Natural killer cell (primary cell): ENCODE measurements around the gene CDH6. TPM values are rescaled to one million over a fixed set of nuclear protein-coding genes. Genes with fewer than 3 reads are reported as not detected.

Experiments used
- ATAC-seq, 3 donors: fragments of 150-1000 bp in 2 of 3; fragments of 200-7000 bp in 1 of 3; cut with Tn5 transposase; 1 replicate in 1 of 3; 2 replicates in 2 of 3; pipeline ENCODE4 v1.10.0; 2021; ENCODE audit warnings: mild to moderate bottlenecking in 2 of 3, moderate library complexity in 2 of 3
- DNase-seq, 2 donors: peaks; one replicate each; pipeline versions ENCODE4 v3.0.0 to v3.0.0-alpha.2; 2013 to 2021; ENCODE audit warnings: mixed read lengths in 1 of 2
- H3K27ac ChIP-seq: one replicate; pipeline ENCODE4 v1.5.1; 2013; ENCODE audit warnings: mild to moderate bottlenecking, low read length
- H3K27me3 ChIP-seq: one replicate; pipeline ENCODE4 v1.6.1; 2013; ENCODE audit warnings: low read length; ENCODE audit not compliant: control insufficient read depth, insufficient read depth
- H3K36me3 ChIP-seq: one replicate; pipeline ENCODE4 v1.6.1; 2013; ENCODE audit warnings: low read length; ENCODE audit not compliant: control insufficient read depth, insufficient read depth
- H3K4me1 ChIP-seq: one replicate; pipeline ENCODE4 v1.6.1; 2013; ENCODE audit warnings: low read length; ENCODE audit not compliant: control insufficient read depth, insufficient read depth
- H3K4me3 ChIP-seq: one replicate; pipeline ENCODE4 v1.5.1; 2013; ENCODE audit warnings: low read length
- H3K9me3 ChIP-seq: one replicate; pipeline ENCODE4 v1.6.1; 2013; ENCODE audit warnings: low read length; ENCODE audit not compliant: control insufficient read depth, insufficient read depth
- H3K27ac Mint-ChIP-seq, 2 donors: one replicate each; pipeline ENCODE4 v1.8.0; 2022; ENCODE audit warnings: mild to moderate bottlenecking in 2 of 2, mixed read lengths in 2 of 2, moderate library complexity in 1 of 2
- H3K27me3 Mint-ChIP-seq, 2 donors: one replicate each; pipeline ENCODE4 v1.8.0; 2022; ENCODE audit warnings: low read depth in 2 of 2, mixed read lengths in 2 of 2
- H3K36me3 Mint-ChIP-seq: one replicate; pipeline ENCODE4 v1.8.0; 2022; ENCODE audit warnings: mixed read lengths
- H3K4me1 Mint-ChIP-seq, 2 donors: one replicate each; pipeline ENCODE4 v1.8.0; 2022; ENCODE audit warnings: mixed read lengths in 2 of 2
- H3K4me3 Mint-ChIP-seq: one replicate; pipeline ENCODE4 v1.8.0; 2022; ENCODE audit warnings: mild to moderate bottlenecking, moderate library complexity, mixed read lengths
- H3K9me3 Mint-ChIP-seq, 2 donors: one replicate each; pipeline ENCODE4 v1.8.0; 2022; ENCODE audit warnings: mixed read lengths in 2 of 2
- WGBS: methylation state at CpG from one replicate; pipeline ENCODE4 v1.1.7; 2013; ENCODE audit warnings: missing lambda C conversion rate; ENCODE audit not compliant: insufficient coverage; 5-methylcytosine and 5-hydroxymethylcytosine counted together
- intact Hi-C: fragments of 100-400 bp; cut with micrococcal nuclease; formaldehyde crosslinking; loops from one replicate; pipeline ENCODE4 v1.14.2; 2022
- total RNA-seq, 4 donors: library from RNA; stranded (reverse); fragments of 120-200 nt in 1 of 4; gene quantifications; one replicate each; pipeline versions ENCODE4 v1.2.3 to v1.2.4, GENCODE V29; 2013 to 2022
- TF ChIP-seq, protein P1 (sequence below): fragments of 200-600 bp; IDR thresholded peaks from one replicate; pipeline ENCODE4 v1.8.0; 2022; ENCODE audit warnings: antibody characterized with exemption

CDH6 gene
- total RNA-seq, 3 donors from 2014 or later (not counting 1 experiment from before 2014, with no cell fraction given) = not detected

DNA sequence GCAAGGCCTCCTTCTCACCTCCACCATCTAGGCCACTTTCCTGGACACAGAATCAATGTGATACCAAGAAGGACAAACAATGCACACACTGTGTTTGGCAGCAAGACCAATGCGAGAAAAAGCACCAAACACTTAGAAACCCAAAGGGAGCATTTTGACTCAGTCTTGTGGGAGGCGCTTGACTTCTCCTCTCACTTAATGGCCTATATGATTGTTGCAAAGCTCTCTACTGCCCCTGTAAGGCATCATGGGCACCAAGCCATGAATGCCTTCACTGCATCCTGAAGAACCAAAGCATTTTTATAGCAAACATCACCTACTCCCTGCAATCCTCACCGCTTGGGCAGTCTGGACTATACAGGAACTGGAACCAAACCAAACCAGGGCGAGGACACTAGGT is 57.5 kb downstream of the CDH6 start:
- no peaks in the 10 kb centered on the region for H3K9me3 ChIP-seq
- H3K4me1 Mint-ChIP-seq = no peaks in the 10 kb centered on the region

DNA sequence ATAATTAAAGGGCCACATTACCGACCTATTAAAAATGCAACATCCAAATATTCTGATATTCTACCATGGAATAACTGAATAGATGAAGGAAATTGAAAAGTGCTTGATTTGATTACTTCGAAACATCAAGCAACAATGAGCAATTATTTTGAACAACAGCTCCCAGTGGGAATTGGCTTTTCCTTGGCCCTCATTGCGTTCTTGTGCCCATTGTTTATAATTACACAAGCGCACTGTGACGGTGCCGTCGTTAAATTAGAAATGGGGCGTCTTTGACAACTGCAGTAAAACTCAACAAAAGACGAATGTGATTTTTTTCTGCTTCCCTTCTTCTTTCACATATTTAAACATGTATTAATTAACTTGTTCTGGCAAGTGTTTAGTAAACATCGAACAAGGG is 61.6 kb downstream of the CDH6 start:
- H3K27me3 ChIP-seq = no peaks in the 10 kb centered on the region
- ATAC-seq (no peak), DNase-seq (no peak)
- H3K4me1 Mint-ChIP-seq = no peaks in the 10 kb centered on the region
- no peak overlapping the region for H3K27ac Mint-ChIP-seq
- no peak overlapping the region for H3K4me3 ChIP-seq
- 90% methylated on average over 7 of the region's 10 CpGs for whole genome bisulfite sequencing
- peaks cover 2% of the 10 kb centered on the region for H3K9me3 ChIP-seq
- intact Hi-C loops = no loop called here
- no peak overlapping the region for H3K27ac ChIP-seq
- H3K36me3 ChIP-seq = no peaks in the 10 kb centered on the region
- no peaks in the 10 kb centered on the region for H3K27me3 Mint-ChIP-seq
- no peak overlapping the region for H3K4me3 Mint-ChIP-seq
- no peaks in the 10 kb centered on the region for H3K4me1 ChIP-seq
- peaks cover 5 to 9% of the 10 kb centered on the region in 2 donors for H3K9me3 Mint-ChIP-seq
- TF ChIP-seq, protein P1, sequence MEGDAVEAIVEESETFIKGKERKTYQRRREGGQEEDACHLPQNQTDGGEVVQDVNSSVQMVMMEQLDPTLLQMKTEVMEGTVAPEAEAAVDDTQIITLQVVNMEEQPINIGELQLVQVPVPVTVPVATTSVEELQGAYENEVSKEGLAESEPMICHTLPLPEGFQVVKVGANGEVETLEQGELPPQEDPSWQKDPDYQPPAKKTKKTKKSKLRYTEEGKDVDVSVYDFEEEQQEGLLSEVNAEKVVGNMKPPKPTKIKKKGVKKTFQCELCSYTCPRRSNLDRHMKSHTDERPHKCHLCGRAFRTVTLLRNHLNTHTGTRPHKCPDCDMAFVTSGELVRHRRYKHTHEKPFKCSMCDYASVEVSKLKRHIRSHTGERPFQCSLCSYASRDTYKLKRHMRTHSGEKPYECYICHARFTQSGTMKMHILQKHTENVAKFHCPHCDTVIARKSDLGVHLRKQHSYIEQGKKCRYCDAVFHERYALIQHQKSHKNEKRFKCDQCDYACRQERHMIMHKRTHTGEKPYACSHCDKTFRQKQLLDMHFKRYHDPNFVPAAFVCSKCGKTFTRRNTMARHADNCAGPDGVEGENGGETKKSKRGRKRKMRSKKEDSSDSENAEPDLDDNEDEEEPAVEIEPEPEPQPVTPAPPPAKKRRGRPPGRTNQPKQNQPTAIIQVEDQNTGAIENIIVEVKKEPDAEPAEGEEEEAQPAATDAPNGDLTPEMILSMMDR = no peak
- no peaks in the 10 kb centered on the region for H3K36me3 Mint-ChIP-seq

More for the DNA sequence above, 57.5 kb downstream of the CDH6 start:
- Mint-ChIP-seq H3K36me3 (no peaks in the 10 kb centered on the region), H3K27ac (no peak overlapping the region), H3K4me3 (no peak overlapping the region), H3K9me3 (peaks cover 5% of the 10 kb centered on the region in 2 donors), H3K27me3 (no peaks in the 10 kb centered on the region)
- 82% methylated on average over 4 of the region's 4 CpGs for WGBS
- H3K36me3 ChIP-seq = no peaks in the 10 kb centered on the region
- TF ChIP-seq, protein P1 = no peak
- ATAC-seq (no peak), DNase-seq (no peak)
- H3K27ac ChIP-seq = no peak overlapping the region
- intact Hi-C loops = no loop called here
- H3K4me1 ChIP-seq = no peaks in the 10 kb centered on the region
- no peaks in the 10 kb centered on the region for H3K27me3 ChIP-seq
- no peak overlapping the region for H3K4me3 ChIP-seq

DNA sequence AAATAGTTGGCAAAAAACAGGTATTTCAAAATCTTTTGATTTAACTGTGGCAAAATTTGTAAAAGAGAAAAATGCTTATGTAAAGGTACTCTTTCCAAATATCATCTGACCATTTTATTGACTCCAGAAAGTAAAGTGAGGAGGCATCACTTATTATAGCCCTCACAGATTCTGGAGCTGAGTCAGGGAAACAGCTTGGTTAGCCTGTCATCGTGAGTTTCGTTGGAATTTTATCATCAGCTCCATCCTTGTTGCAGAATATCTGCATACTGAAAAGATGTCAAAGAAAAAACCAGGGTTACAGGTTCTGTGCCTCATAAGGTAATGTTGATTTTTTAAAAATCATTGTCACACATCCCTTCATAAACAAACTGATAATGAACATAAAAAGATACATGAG is 74.8 kb downstream of the CDH6 start:
- intact Hi-C loops = no loop called here
- Mint-ChIP-seq H3K4me1 (no peaks in the 10 kb centered on the region), H3K27me3 (no peaks in the 10 kb centered on the region), H3K27ac (no peak overlapping the region), H3K4me3 (no peak overlapping the region), H3K36me3 (no peaks in the 10 kb centered on the region), H3K9me3 (no peaks in the 10 kb centered on the region)
- TF ChIP-seq, protein P1 = no peak
- 92% methylated on average over 2 of the region's 2 CpGs for WGBS
- H3K4me1 ChIP-seq = no peaks in the 10 kb centered on the region
- H3K27me3 ChIP-seq = no peaks in the 10 kb centered on the region
- no peak overlapping the region for H3K4me3 ChIP-seq
- no peaks in the 10 kb centered on the region for H3K9me3 ChIP-seq
- ATAC-seq (no peak), DNase-seq (no peak)
- no peaks in the 10 kb centered on the region for H3K36me3 ChIP-seq
- no peak overlapping the region for H3K27ac ChIP-seq

DNA sequence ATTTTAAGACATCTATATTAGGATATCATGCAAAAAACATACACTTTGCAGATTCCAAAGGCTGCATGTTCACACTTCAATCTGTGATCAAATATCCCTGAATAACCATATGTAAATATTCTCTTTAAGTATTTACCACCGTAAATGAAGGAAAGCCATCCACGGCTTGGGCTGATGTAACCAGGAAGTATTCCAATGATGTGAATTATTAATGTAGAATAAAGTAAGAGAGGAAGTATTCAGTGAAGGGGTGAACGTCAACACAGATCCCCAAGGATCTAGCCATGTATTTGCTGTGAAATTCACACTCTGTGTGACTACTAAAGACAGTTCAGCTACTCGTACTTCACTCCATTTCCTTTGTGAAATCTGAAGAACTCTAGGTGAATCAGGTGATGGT is 75.2 kb downstream of the CDH6 start:
- intact Hi-C loops = no loop called here
- no peak overlapping the region for H3K27ac ChIP-seq
- Mint-ChIP-seq H3K4me3 (no peak overlapping the region), H3K36me3 (no peaks in the 10 kb centered on the region), H3K27ac (no peak overlapping the region), H3K4me1 (no peaks in the 10 kb centered on the region), H3K9me3 (no peaks in the 10 kb centered on the region), H3K27me3 (no peaks in the 10 kb centered on the region)
- DNase-seq (no peak), ATAC-seq (no peak)
- H3K4me1 ChIP-seq = no peaks in the 10 kb centered on the region
- H3K36me3 ChIP-seq = no peaks in the 10 kb centered on the region
- H3K9me3 ChIP-seq = no peaks in the 10 kb centered on the region
- H3K27me3 ChIP-seq = no peaks in the 10 kb centered on the region
- TF ChIP-seq, protein P1 = no peak
- H3K4me3 ChIP-seq = no peak overlapping the region
- WGBS = 87% methylated on average over 3 of the region's 4 CpGs
